CD4-positive, alpha-beta T cell treated with Interleukin-15 for 4 hours (primary cell): ENCODE measurements around the gene ADGRG6.
"Not testable (repeated sequence)": the region's sequence is repeated elsewhere in the genome, so short reads cannot be mapped to it uniquely, and the experiment has no call there.

Source experiments
- DNase-seq: peaks from one replicate; pipeline ENCODE4 v3.0.0-alpha.2; 2020; ENCODE audit warnings: low spot score

ADGRG6 gene

GRCh38 chr6:142411145-142411544 is 109.3 kb downstream of the ADGRG6 start:
- DNase-seq, result no peak

DNA sequence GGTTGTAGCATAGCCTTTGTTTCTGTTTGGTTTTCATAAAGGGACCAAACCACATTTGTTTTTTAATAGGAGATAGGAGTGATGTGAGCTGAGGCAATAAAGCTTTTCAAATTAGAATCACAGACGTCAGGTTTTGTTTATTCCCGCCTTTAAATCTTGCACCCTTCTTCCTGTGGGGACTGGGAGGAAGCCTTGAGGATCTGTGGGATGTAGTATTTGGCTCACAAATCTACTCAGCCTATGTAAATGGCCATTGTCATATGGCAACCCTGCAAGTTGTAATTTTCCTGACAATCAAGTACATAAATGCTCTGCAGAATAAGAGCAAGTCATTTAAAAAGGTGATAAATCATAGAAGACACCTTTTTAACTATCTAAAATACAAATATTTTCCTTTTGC is 110.4 kb downstream of the ADGRG6 start:
- DNase-seq, result no peak

DNA sequence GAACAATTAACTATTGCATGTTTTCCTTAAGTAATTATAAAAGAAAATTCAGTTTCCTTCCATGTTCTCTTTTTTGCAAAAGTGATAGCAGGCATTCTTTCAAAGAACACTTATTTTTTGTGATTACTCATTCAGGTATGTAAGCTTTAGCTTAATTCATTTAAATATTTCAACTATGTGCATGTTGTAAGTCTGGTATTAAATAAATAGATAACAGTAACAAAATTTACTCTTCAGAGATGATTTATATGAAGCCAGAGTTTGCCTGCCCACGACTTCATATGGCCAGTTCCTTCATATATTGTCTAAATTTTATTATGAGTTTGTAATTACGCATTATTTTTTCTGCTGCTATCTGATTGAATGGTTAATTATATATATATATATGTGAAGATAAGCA is 110.9 kb downstream of the ADGRG6 start:
- no peak for DNase-seq

DNA sequence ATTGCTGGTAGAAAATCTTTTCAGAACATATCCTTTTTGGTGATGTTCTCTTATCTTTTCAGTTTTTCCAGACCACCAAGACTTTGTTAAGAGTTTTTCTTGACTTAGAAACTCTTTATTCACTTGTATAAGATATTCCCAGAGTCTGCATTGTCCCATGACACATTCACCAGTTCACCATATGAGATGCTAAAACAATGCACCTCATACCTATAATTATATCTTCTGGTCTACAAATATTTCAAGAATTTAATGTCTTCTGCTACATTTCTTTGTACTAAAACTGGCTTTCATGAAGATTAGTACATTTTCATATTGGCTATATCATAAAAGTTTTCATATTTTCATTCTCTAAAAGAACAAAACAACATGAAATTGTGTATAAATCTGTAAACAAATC is 111.3 kb downstream of the ADGRG6 start:
- no peak for DNase-seq

DNA sequence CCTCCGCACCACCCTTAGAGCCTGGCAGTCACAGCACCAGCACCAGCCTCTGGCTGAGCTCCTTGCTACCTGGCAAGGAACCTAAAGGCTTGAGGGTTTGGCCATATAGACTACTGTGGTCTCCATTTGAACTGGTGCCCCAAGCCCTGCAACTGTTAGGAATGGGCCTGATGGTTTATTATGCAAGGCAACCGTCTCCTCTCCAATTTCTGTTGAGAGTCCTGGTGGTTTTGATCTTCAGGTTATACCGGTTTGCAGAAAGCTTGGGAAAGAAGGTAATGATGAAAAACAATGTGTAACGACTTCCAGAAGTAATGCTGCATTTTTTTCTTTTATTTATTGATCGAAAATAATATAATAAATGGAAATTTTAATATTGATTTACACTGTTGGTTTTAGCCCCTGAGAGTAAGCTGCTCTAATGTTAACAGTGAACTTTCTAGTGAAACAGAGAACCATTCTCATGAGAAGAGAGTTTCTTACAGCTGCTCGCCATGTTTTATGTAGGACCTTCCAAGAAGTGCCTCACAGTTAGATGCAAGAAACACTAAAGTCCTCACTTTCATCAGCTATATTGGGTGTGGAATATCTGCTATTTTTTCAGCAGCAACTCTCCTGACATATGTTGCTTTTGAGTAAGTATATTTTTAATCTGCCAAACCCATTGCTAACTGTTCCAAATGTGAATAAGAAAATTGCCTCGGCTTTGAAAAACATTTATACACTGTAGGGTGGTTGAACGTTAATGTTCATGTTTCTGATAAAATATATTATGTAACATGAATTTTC is 112.8 kb downstream of the ADGRG6 start:
- no peak for DNase-seq

DNA sequence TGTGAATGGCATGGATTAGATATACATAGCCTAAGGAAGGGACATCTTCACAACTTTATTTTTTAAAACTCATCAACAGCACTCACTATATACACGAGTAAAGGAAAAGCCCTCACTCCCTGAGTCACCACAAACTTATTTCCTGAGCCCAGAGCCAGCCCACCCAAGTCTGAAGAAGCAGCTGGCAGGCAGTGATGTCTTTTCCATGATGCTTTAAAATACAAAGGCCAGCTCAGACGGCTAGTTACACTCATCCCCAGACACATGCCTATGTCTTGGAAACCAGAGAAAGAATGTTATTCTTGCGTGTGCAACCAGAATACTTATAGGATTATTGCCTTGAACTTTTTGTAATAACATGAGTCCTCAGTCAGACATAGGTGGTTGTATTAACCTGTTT is 114.4 kb downstream of the ADGRG6 start:
- DNase-seq, result no peak

GRCh38 chr6:142416686-142417085 is 114.9 kb downstream of the ADGRG6 start:
- DNase-seq, result no peak

GRCh38 chr6:142417331-142417750 is 115.5 kb downstream of the ADGRG6 start:
- no peak for DNase-seq

- DNase-seq, result no peak
These were observed 117.3 kb downstream of the ADGRG6 start for GRCh38 chr6:142419071-142419470.

- no peak for DNase-seq
These were observed 119.0 kb downstream of the ADGRG6 start for GRCh38 chr6:142420802-142421201.

GRCh38 chr6:142421285-142422117 is 119.7 kb downstream of the ADGRG6 start:
- no peak for DNase-seq

GRCh38 chr6:142426444-142427132 is 124.8 kb downstream of the ADGRG6 start:
- not testable (repeated sequence) for DNase-seq

DNA sequence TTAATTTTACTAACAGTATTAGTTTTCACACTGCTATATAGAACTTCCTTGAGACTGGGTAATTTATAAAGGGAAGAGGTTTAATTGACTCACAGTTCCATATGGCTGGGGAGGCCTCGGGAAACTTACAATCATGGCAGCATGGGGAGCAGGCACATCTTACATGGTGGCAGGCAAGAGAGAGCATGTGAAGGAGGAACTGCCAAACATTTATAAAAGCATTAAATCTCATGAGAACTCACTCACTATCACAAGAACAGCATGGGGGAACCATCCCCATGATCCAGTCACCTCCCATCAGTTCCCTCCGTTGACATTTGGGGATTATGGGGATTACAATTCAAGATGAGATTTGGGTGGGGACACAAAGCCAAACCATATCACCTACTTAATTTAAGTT is 126.7 kb downstream of the ADGRG6 start:
- not testable (repeated sequence) for DNase-seq

GRCh38 chr6:142429195-142429594 is 127.4 kb downstream of the ADGRG6 start:
- no peak for DNase-seq

DNA sequence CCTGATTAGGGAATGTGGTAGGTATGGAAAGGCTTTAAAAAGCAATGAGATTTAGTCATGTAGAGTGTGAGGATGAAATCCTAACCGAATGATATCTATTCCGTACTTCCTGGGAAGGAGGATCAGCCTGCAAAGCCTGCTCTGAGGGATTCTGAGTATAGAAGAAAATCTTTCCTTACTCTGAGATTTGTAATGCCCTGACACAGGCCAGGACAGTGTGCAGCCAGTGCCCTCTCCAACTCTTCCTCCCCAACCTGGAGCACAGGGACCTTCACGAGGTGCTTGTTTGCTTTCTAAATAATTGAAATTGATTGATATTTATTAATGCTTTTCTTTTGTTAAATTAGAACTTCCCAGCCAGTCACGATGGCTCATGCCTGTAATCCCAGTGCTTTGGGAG is 131.6 kb downstream of the ADGRG6 start:
- DNase-seq, result no peak

DNA sequence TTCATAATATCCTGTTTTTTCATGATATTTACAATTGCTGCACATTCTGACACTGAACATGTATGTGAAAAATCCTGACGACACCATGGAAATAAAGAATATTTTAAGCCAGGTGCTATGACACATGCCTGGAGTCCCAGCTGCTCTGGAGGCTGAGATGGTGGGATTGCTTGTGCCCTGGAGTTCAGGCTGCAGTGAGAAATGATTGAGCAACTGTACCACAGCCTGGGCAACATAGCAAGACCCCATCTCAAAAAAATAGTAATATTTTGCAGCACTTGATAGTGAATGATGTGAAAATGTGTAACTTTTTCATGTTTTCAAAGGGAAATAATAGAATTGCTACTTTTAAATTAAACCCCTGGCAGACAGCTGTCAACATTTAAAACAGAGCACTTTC is 137.1 kb downstream of the ADGRG6 start:
- DNase-seq, result no peak

DNA sequence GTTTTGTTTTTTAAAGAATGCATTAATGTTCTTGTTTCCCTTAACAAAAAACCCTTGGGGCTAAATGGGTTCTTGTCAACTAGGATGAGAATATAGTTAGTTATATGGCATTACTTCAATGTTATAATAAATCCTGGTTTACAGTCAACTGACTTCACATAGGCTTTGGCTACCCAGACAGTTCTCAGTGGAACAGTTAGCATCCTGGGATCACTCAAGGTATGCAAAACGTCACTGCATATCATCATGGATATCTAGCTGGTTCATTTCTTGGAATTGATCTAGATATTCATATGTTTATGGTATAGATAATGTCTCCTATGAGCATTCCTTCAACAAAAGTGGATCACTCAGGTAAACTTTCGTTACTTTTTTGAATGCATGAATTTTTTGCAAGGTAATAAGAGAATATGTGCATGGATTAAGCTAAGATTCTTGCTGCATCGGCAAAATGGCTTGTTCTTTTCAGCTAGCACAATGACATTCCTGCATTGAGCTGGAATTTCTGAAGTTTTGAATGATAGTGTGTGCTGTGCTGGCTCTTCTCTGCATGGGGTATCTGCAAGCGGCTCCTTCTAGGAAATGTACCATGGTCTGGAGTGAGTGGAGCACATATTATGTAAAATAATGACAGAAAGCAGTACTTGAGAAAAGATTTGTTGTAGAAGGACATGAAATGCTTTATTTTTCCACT is 138.9 kb downstream of the ADGRG6 start:
- DNase-seq, result no peak

- DNase-seq, result no peak
These were observed 139.9 kb downstream of the ADGRG6 start for GRCh38 chr6:142441716-142442115.

DNA sequence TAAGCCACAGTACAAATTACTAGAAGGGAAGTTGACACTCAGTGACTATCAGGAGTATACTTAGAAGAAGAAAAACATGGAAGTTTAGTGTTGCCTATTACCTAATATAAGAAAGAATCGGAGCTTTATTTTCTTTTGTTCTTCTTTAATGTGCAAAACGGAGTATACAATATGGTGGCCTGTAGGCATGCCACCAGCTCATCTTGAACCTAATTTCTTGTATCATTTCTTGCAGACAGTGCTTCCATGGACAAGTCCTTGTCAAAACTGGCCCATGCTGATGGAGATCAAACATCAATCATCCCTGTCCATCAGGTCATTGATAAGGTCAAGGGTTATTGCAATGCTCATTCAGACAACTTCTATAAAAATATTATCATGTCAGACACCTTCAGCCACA is 141.3 kb downstream of the ADGRG6 start:
- DNase-seq, result no peak

GRCh38 chr6:142443532-142443931 is 141.7 kb downstream of the ADGRG6 start:
- no peak for DNase-seq

DNA sequence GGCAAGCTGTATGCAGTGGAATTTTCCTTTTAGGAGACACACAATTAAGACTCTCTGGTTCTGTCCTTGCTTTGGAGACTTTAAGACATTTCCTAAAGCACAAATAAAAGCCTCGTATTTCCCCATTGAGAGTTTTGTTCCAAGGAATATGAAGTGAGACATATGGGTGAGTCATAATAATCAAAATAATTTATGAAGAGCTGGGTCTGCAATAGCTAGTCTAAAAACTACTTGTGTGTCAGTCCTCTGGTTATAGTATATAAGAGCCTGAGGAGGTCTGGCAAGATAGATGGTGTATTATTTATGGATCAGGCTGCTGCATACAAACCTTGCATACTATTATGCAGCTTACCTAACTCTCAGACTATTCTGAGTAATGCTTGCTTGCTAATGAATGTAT is 142.6 kb downstream of the ADGRG6 start:
- DNase-seq, result no peak

DNA sequence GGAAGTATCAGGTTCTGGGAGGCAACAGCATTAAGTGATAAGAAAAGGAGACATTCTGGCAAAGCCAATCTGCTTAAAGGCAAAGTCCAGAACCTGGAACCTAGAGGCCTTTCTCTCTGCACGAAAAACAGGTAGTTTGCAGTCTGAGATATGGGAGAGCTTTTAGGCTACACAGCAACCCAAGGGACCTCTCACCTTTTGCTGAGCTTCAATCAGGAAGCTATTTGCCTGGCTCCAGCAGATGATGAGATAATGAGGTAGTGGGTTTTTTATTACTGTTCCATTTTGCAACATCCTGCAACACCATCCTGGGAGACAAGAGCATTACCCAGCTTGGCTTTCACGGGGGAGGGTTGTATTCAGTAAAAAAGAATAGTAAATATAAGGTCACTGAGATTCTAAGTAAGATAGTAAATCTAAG is 143.1 kb downstream of the ADGRG6 start:
- no peak for DNase-seq
